CD4-positive, alpha-beta T cell treated with Interleukin-2 at 100 ng/mL for 4 hours (primary cell): ENCODE results near the gene PLCB4.

ENCODE experiments used
- DNase-seq: peaks from one replicate; pipeline ENCODE4 v3.0.0-alpha.2; 2020; ENCODE audit warnings: low spot score

Gene PLCB4

GRCh38 chr20:9270831-9271230, 201.9 kb downstream of the PLCB4 start:
- DNase-seq = no peak

GRCh38 chr20:9276966-9277468, 208.1 kb downstream of the PLCB4 start:
- DNase-seq = no peak

GRCh38 chr20:9279918-9280401, 211.1 kb downstream of the PLCB4 start:
- DNase-seq = no peak

- DNase-seq = no peak
Measured at GRCh38 chr20:9280666-9281065, 211.8 kb downstream of the PLCB4 start.

- DNase-seq = no peak
Measured at GRCh38 chr20:9281803-9282202, 212.9 kb downstream of the PLCB4 start.

- no peak for DNase-seq
Measured at GRCh38 chr20:9285617-9286016, 216.7 kb downstream of the PLCB4 start.

- no peak for DNase-seq
Measured at GRCh38 chr20:9286501-9287461, 217.9 kb downstream of the PLCB4 start.

GRCh38 chr20:9287826-9288225, 218.9 kb downstream of the PLCB4 start:
- DNase-seq = no peak

GRCh38 chr20:9290331-9290730, 221.4 kb downstream of the PLCB4 start:
- no peak for DNase-seq

GRCh38 chr20:9293145-9293544, 224.3 kb downstream of the PLCB4 start:
- no peak for DNase-seq

- no peak for DNase-seq
Measured at GRCh38 chr20:9294041-9294440, 225.2 kb downstream of the PLCB4 start.

GRCh38 chr20:9298906-9299305, 230.0 kb downstream of the PLCB4 start:
- DNase-seq = no peak

GRCh38 chr20:9300080-9300479, 231.2 kb downstream of the PLCB4 start:
- DNase-seq = no peak

GRCh38 chr20:9300534-9300933, 231.6 kb downstream of the PLCB4 start:
- DNase-seq = no peak

GRCh38 chr20:9301129-9302090, 232.5 kb downstream of the PLCB4 start:
- no peak for DNase-seq

GRCh38 chr20:9302091-9302462, 233.2 kb downstream of the PLCB4 start:
- no peak for DNase-seq

- no peak for DNase-seq
Measured at GRCh38 chr20:9306521-9306920, 237.6 kb downstream of the PLCB4 start.

GRCh38 chr20:9308056-9308455, 239.2 kb downstream of the PLCB4 start:
- DNase-seq = no peak

- no peak for DNase-seq
Measured at GRCh38 chr20:9311132-9311531, 242.2 kb downstream of the PLCB4 start.

GRCh38 chr20:9319687-9320384, 250.9 kb downstream of the PLCB4 start:
- DNase-seq = no peak

- no peak for DNase-seq
Measured at GRCh38 chr20:9321007-9321406, 252.1 kb downstream of the PLCB4 start.

- no peak for DNase-seq
Measured at GRCh38 chr20:9322661-9323060, 253.8 kb downstream of the PLCB4 start.
